Activated CD8-positive, alpha-beta memory T cell treated with anti-CD3 and anti-CD28 coated beads for 24 hours (primary cell): ENCODE measurements around the gene GNPNAT1.
A peak's percentile ranks its signal among the peaks of the same experiment; 100 is the strongest.

Source experiments
- DNase-seq: peaks from one replicate; pipeline ENCODE4 v3.0.0-alpha.2; 2020

The GNPNAT1 gene

DNA sequence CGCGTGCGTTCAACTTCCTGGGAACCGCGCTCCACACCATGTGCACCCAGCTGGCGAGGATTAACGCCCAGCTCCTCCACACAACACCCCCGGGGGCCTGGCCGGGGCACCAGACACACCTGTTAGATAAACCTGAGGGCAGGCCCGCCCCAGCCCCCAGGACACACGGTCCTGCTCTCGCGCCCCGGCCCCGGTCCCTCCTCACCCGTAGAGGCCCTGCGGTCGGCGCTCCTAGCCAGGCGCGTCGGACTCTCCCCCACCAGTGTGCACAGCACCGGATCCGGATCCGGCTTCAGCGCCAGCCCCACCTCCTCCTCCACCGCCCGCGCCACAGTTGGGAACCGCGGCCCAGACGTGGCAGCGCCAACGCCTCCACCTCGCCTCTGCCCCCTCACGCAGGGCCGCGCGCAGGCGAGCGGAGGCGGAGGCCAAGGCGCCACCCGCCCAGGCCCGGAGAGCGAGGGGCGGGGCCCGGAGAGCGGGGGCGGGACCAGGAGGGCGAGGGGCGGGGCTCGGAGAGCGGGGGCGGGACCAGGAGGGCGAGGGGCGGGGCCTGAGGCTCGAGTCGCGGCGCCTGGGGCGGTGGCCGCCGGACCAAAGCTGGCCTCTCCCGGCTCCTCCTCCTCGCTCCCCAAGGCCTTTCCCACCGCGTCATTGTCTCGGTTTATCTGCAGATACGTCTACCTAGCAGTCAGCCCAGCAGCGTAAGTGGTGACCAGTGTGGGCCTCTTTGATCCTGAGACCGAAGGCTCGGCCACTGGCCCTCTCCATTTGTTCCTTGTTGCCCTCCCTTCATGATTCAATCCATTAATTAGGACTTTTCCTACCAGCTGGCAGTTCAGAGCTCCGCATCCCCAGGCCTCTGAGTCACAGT lies at the start of gene GNPNAT1:
GNPNAT1 (minus strand) TSS at position 385 of the 874 bp plus-strand sequence. CDS start 6,957 bp downstream, outside the sequence.
- DNase-seq: peak; percentile 92

DNA sequence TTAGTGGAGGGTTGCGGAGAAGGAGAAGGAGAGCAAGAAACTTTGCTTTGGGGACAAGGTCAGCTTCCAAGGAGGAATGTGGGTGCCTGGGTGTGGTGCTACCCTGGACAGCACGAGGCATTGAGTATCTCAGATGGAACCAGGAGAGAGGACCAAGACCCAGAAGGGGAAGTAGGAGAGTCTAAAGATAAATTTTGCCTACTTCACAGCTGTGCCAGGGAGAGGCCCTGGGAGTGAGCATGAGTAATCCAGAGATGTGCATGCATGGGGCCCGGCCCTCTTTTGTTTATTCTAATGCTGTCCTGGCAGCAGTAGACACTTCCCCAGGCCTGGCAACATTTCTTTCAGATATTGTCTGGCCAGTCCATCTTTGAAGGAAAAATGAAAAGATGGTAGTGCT lies 49.5 kb upstream of the GNPNAT1 start:
- no peak for DNase-seq

DNA sequence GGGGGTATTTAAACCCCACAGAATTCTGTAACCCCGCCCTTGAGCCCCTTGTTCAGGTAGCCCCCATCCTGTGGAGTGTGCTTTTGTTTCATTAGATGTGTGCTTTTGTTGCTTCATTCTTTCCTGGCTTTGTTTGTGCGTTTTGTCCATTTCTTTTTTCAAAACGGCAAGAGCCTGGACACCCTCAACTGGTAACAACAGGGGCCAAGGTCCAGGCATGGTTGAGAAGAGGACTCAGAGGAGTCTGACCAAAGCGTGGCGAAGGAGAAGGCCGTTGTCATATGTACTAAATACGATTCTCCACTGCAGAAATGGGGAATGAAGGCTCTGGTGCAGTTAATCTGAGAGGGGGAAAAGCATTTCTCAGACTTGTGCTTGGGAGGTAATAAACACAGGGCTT lies 46.0 kb upstream of the GNPNAT1 start:
- no peak for DNase-seq

DNA sequence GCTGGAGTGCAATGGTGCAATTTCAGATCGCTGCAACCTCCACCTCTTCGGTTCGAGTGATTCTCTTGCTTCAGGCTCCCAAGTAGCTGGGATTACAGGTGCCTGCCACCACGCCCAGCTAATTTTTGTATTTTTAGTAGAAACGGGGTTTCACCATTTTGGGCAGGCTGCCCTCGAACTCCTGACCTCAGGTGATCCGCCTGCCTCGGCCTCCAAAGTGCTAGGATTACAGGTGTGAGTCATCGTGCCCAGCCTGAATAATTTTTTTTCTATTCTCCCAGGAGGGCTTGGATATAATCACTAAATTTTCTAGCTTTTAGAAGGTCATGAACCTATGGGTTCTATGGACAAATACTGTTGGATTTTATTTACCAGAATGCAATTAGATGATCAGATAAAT lies 44.7 kb upstream of the GNPNAT1 start:
- DNase-seq: no peak

DNA sequence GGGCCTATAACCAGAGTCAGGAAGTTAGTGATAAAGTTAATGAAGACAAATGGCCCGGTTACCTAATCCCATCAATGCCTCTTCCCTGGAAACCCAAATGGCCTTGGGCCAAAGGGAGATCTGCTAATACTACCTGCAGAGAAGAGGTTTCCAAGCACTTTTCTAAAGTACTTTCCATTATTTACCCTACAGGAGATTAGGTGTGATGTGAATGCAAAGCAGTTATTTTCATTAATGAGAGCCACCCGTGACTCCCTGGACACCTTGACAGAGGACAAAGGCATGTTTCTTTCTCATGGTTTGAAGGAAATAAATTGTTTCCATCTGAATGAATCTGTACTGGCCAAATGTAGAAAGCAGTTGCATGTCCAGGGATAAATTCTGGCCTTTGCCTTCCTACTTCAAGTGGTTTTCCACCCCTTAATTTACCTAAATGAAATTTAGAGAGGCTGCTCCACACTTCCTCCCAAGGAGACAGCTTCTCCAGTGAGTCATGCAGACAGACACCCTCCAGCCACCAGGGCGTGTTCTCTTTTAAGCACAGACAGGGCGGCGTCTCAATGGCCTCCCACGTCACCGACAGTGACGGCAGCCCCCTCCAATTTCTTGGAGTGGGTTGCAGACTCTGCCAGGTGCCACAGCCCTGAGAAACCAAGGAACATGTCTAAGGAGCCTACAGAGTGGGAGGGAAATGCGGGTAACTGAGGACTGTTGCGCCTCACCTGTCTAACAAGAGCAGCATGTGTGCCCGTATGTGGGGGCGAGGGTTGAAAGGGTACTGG lies 43.9 kb upstream of the GNPNAT1 start:
- DNase-seq: no peak

DNA sequence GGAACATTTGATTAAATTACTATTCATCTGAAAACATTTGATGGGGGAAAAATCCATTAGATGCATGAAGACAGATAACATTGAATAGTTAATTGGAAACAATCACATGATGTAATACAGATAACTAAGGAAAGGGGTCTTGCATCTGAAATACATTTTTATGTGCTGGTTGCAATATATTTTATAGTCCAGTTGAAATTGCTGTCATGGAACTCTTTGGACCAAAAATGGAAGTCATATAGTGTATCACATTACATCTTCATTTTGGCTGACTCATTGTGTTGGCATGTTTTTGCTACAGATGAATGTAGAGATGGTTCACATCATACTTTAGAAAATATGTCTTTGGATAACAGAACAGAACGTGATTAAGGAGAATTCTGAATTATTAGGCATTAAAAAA lies 43.0 kb upstream of the GNPNAT1 start:
- DNase-seq: no peak

DNA sequence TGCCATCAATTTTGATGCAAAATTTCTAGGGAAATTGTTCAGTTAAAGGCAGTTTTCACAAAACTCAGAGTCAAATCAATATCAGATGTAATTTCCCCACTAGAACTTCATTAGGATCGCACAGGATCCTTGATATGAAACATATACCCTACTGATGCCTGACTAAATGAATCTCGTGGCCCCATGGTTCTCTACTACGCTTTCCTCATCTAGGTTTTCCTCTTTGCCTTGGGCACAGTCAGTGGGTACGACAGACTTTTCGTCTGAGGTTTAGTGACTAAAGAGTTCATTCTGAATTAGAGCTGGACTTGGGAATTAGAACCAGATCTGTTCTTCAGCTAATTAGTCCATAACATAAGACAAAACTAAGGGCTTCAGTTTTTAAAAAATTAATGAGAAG lies 42.5 kb upstream of the GNPNAT1 start:
- DNase-seq: no peak

DNA sequence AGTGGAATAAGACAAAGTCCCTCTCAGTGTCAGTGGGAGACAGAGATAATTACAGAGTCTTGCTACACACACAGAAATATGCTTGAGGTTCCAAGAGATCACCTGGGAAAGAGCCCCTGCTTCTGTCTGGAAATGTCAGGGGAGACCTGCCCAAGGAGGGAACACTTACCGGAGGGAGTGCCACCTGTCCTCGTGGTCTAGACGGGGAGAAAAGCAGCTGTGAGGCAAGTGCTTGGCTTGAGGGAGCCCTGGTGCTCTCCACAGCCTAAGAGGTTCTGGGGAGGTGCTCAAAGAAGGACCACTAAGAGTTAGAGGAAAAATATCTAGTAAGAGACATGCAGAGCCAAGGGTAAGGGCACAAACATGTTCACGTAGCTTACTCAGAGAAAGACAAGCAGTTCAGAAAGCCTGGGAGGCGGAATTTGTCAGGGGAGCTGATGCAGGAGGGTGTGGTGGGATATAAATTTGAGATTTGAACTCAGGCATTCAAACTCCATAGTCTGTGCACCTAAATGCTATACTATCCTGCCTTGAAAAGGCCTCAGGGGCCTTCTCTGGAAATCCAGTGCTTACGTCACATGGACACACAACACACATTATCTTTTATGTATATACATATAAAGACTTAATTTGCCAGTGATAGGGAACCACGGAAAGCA lies 38.2 kb upstream of the GNPNAT1 start:
- DNase-seq: no peak

DNA sequence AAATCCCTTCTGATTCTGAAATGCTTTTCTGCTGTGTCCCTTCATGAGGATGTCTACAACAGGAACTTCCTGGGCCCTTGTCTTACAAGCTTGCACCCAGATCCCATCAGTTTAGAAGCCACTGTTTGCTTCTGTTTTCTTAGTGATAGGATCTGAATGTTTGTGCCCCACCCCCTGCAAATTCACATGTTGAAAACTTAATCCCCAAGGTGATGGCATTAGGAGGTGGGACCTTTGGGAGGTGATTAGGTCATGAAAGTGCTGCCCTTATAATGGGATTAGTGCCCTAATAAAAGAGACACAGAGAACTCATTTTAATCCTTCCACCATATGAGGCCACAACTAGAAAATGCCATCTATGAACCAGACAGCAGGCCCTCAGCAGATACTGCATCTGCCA lies 36.0 kb upstream of the GNPNAT1 start:
- DNase-seq: no peak

DNA sequence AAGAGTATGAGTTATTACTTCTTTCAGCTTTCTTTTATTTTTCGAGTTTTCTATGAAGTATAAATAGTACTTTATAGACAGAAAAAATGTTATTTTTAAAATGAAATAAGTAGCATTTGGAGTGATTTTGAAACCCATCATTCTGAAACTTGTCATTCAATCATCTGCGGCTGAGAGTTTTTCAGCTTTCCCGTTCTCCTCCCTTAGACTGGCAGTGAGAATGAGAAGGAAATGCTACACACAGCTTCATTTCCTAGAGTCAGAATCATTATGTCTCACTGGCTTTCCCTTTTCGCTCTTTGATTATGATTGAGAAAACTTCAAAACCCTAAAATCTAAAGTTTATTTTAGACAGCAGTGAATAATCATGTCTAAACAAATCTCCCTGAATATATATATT lies 33.7 kb upstream of the GNPNAT1 start:
- no peak for DNase-seq

DNA sequence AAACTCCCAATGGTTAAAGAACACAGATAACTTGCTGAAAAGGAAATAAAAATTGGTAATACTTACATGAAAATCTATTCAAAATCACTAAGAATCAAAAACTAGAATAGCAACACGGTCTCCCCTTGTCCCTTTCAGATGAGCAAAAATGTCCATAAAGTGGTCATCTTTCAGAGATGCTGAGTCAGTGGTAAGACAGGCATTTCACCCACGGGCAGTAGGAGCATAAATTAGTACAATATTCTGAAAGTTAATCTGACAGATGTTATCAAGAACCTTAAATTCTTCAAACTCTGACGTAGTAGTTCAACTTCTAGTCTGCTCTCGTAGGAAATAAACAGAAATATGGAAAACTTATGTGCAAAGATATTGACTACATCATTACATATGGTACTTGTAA lies 33.1 kb upstream of the GNPNAT1 start:
- DNase-seq: no peak

DNA sequence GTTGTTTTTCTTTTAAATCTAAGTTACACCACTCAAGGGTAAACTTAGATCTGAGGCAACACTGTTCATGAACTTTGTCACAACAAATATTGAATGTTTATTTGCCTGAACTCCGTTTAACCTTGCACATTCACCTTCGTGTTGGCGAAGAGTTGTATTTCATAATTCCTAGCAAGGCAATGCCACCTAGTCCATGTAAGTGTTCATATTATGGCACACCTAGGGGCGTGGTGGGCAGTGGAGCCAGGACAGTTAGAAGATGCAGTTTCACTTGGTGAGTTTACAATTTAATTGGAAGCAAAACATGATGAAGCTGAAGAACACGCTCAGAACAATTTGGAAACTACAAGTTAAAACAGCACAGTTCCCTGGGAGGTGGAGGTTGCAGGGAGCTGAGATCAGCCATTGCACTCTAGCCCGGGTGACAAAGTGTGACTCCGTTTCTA lies 30.4 kb upstream of the GNPNAT1 start:
- no peak for DNase-seq

DNA sequence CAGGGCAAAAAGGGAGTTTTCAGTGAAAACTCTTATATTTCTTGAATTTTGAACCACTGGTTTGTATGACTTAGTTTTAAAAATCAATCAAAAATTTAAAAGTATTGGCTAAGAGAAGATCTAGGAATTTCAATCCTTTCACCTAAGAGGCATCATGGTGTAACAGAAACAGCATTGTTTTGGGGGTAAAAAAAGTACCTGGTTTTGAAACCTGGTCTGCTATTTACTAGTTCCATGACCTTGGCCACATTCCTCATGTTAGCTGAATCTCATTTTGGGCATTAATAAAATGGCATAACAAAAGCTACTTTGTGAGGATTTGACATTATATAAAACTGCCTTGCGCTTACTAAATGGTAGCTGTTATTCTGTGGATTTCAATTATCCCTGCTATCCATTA lies 16.7 kb upstream of the GNPNAT1 start:
- DNase-seq: no peak

DNA sequence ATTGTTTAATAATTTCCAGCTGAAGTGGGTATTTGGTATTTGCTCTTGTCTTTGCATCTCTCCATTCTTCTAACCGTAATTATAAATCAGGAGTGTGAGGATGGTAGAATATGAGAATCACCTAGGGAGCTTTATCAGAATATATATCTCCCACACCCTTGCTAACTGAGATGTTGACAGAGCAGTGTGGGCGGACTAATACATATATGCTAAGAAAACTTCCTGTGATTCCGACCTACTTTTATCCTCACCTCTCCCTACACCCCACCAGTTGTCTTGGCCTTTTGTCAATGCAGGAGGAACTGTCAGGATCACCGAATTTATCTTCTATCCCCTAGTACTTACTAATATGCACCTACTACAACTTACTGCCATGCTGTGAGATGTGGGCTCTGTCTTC lies 14.7 kb upstream of the GNPNAT1 start:
- DNase-seq: no peak

DNA sequence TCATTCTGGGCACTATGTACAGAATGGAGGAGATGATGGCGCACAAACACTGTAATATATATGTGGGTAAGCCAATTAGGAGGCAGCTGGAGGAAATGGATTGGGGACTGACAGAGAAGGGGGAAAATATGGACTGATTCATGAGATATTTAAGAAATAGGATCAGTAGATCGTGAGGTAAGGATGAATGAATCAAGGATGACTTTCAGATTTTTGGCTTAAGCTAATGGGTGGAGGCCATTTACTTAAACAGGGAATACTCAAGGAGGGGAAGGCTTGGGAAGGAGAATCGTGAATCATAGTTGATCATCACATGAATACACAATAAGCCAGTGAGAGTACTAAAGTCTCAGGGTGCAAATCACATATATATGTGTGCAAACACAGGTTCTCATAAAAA lies 11.2 kb upstream of the GNPNAT1 start:
- no peak for DNase-seq

DNA sequence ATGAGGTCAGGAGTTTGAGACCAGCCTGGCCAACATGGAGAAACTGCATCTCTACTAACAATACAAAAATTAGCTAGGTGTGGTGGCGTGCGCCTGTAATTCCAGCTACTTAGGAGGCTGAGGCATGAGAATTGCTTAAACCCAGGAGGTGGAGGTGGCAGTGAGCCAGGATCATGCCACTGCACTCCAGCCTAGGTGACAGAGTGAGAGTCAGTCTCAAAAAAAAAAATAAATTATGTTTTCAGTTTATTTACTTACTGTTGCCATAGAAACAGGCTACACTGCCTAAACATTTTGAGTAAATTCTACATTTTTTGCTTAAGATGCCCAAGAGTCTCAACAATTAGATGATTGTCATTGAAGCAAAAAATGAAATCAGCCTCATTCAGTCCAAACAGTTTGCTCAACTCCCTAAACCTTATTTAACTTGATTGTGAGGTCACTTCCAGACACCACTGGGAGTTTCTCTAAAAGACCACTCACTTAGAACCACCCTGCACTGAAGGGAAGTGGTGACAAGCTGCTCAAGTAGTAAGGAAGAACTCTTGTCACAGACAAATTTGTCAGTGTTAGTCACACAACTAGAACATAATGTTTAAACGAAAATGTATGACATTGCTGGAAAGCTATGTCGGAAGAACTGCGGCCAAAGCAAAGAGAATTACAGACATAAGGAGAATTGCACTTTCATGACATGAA lies 9.8 kb upstream of the GNPNAT1 start:
- no peak for DNase-seq

DNA sequence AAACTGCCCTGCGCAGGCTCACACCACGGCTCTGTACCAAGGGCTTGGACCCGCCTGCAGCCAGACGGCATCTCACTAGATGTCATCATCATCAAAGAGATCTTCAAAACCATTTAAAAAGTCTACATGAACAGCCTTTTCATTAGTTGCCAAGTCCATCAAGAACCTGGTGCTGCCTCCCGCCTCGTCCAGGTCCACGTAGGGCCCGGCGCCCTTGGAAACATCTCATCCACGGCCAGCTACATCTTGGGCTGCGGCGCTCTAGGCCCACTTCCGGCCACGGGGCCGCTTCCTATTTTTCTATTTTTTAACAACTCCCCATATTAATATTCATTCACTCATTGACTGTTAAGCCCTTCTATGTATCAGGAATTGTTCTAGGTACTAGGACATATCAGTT lies 7.4 kb upstream of the GNPNAT1 start:
- DNase-seq: no peak

DNA sequence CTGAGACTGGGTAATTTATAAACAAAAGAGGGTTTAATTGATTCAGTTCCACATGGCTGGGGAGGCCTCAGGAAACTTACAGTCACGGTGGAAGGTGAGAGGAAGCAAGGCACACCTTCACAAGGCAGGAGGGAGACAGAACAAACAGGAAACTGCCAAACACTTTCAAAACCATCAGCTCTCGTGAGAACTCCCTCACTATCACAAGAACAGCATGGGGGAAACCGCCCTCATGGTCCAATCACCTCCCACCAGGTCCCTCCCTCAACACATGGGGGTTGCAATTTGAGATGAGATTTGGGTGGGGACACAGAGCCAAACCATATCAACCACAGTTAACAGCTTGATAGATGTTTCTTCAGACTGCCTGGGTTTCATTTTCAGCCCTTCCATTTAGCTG lies 6.2 kb upstream of the GNPNAT1 start:
- DNase-seq: no peak

DNA sequence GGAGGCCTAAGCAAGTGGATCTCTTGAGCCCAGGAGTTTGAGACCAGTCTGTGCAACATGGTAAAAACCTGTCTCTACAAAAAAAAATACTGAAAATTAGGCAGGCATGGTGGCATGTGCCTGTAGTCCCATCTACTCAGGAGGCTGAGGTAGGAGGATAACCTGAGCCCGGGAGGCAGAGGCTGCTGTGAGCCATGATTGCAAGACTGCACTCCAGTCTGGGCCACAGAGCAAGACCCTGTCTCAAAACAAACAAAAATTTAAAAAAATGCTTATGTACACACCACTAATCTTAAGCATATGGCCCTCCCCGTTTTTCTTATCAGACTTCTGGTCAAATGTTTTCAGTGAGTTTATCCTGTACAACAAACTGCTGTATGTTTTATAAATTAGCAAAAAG lies 1.7 kb upstream of the GNPNAT1 start:
- DNase-seq: no peak

DNA sequence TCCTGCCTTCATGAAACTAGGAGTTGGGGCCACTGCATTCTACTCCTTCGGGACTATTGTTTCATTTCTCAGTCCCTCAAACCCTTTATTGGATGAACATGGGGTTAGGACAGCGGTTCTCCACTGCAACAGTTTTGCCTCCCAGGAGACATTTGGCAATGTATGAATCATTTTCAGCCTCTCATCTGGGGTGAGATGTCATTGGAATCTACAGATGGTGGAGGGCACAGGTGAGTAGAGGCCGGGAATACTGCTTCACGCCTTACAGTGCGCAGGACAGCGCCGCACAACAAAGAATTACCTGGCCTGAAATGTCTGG lies 649 bp upstream of the GNPNAT1 start:
- no peak for DNase-seq

DNA sequence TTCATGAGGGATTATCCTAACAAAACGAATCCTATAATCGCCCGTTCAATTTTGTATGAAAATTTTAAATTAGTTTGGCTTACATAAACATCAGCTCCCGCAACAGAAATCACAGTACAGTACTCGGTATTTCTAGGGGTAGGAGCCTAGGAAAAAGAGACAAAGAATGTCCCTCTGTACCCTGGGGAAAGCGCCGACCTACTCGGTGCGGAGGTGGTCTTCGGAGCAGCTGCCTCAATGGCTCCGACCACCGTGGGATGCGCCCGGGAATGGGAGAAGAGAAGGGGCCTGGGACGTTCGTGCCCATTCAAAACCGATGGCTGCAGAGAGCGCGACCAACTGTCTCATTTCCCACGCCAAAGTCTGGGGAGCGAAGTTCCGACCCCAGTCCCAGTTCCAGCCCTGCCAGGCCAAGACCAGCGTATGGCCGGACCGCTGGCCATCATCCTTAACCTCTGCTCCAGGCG lies 618 bp downstream of the GNPNAT1 start:
- no peak for DNase-seq

DNA sequence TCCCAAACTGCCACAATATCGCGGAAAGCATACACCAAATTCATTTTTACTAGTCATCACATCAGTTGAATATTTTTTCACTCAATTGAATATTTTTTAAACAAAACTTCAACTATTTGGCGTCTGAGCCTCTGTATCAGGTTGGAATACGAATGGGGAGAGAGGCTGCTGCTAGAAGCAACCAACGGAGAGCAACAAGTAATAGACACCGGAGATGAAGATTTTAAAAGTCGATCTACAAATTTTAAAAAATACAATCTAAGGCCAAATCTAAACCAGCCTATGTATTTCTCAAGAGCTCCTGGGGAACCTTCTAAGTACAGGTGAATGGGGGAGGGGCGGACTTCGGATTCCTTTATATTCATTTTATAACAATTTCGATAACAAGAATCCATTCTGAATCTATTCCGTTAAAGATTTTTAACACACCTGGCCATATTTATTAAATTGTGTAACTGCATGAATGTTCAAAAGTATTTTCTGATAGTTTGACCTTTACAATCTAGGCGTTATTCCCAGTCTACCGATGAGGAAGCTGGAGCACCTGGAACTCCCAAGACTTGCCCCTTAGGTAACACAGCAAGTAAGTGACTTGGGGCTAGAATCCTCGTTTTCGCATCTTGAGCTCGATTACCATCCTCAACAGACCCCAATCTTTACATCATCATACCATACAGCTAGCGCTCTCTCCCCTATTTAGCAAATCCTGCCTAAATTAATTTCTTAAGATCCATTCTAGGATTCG lies 1.2 kb downstream of the GNPNAT1 start:
- no peak for DNase-seq
